ENCODE data around the gene KIF7.

DNA sequence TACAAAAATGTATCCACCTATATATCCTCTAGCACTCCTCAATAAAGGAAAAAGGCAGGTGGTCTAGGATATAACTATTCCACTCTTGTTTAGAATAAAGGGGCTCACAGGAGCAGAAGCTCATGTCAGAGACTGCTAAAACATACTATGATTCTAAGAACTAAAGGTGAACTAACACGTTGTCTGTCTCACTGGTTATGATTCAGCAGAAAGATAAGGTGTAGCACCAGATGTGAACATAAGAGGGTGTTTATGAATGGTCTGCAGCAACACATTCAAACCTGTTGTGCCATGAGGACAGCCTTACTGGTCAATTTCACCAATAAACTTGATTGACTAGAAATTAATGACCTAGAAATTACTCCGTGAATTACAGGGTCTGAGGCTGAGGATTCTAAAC is 30.7 kb upstream of the KIF7 start:
- TF ChIP-seq CTCF (IDR thresholded peaks at IDR 0.05) (no peak), POLR2AphosphoS5 (IDR thresholded peaks at IDR 0.05) (no peak), POLR2A (IDR thresholded peaks at IDR 0.05) (no peak)
